ENCODE results near the gene SEMA6C. TPM values are rescaled to one million over a fixed set of nuclear protein-coding genes. Genes with fewer than 3 reads are reported as not detected.

SEMA6C gene
- total and polyA plus RNA-seq, 2 of the 13 experiments (the other 11 are each of a cell fraction or from before 2014, with no cell fraction given), result 1.4 to 2.9 TPM

- TF ChIP-seq ZNF646 (CRISPR knock-in tag; IDR thresholded peaks at IDR 0.05), result peak; percentile 89
- TF ChIP-seq MAFK (conservative IDR thresholded peaks at IDR 0.05 in 1 of 2, IDR thresholded peaks at IDR 0.05 in 1 of 2; ENCODE audit: low read length in 2 of 2), result no peak
- 0 out of 2 replicates have a peak, but pooled peaks have one; percentile 14 for TF ChIP-seq ZNF574 (CRISPR knock-in tag; IDR thresholded peaks at IDR 0.05)
- peak; percentile 56; the same call in 1 of the 2 replicates for TF ChIP-seq FOXK1 (CRISPR knock-in tag; IDR thresholded peaks at IDR 0.05; ENCODE audit: borderline replicate concordance, low read depth)
- TF ChIP-seq GABPB1 (CRISPR knock-in tag; IDR thresholded peaks at IDR 0.05), result peak; percentile 34; the same call in 1 of the 2 replicates
- TF ChIP-seq RARA (CRISPR knock-in tag; IDR thresholded peaks at IDR 0.05), result peak; percentile 75
- 0 out of 2 replicates have a peak, but pooled peaks have one; percentile 57 for TF ChIP-seq ZNF12 (CRISPR knock-in tag; IDR thresholded peaks at IDR 0.05)
- TF ChIP-seq JUND (CRISPR knock-in tag; IDR thresholded peaks at IDR 0.05), result peak; percentile 95
- no peak for TF ChIP-seq FOXA1 (IDR thresholded peaks at IDR 0.05)
- TF ChIP-seq FOXA1 (CRISPR knock-in tag; IDR thresholded peaks at IDR 0.05), result peak; percentile 45; the same call in 1 of the 2 replicates
- no peak for TF ChIP-seq ZNF639 (CRISPR knock-in tag; conservative IDR thresholded peaks at IDR 0.05)
- peak; percentile 81; the same call in 1 of the 2 replicates for TF ChIP-seq CEBPB (IDR thresholded peaks at IDR 0.05; ENCODE audit: borderline replicate concordance, low read depth, low read length)
- peak; percentile 75 for TF ChIP-seq ARID5B (CRISPR knock-in tag; IDR thresholded peaks at IDR 0.05)
- no peak for TF ChIP-seq ZNF180 (CRISPR knock-in tag; IDR thresholded peaks at IDR 0.05; ENCODE audit: borderline replicate concordance, low read depth)
- TF ChIP-seq GATAD2A (CRISPR knock-in tag; IDR thresholded peaks at IDR 0.05), result peak; percentile 68
- peak; percentile 81 for TF ChIP-seq CEBPG (CRISPR knock-in tag; IDR thresholded peaks at IDR 0.05)
- TF ChIP-seq FOXO1 (CRISPR knock-in tag; IDR thresholded peaks at IDR 0.05), result peak; percentile 36; the same call in 1 of the 2 replicates
Measured at GRCh38 chr1:151108331-151108730, 38.1 kb downstream of the SEMA6C start (continued).
